GOT3 (cell line): ENCODE measurements around the gene H19.

Experiments used
- DNase-seq: peaks from one replicate; lab custom pipeline; 2025; ENCODE audit warnings: mixed read lengths; lab: John Stamatoyannopoulos, UW

Gene H19

GRCh38 chr11:1947592-1948237 is 49.9 kb downstream of the H19 start:
- no peak for DNase-seq

DNA sequence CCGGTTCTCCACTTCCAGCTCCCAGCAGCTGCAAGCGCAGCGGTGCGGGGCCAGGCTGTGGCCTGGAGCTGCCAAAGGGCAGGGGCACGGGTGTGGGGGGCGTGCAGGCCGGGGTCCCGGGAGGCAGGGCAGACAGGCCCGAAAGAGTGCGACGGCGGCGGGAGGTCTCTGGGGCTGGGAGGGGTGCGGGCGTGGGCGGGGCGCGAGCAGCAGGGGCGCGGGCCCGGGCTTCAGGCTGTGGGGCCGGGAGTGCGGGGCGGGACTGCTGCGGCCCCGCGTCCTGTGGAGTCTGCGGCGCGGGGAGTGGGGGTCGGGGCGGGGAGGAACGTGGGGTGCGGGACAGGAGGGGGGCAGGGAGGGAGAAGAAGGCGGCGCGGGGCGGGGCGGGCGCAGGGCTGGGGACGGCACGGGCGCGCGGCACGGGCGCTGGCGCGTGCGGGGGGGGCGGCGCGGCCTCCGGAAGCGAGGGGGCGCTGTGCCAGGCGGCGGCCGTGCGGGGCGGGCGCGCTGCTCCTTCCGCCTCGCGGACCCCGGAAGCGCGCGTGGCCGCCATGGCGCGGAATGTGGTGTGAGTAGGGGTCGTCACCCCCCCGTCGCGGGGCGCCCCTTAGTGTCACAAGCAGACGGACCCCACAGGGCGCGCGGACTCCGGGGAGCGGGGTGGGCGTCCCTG is 50.7 kb downstream of the H19 start, which contains the start of gene MRPL23:
TSS of gene MRPL23 (plus strand) at position 521 of the 673 bp plus-strand sequence. CDS start at position 552, 31 bp downstream.
- DNase-seq: no peak
